ENCODE results near the gene DPF3.

DNA sequence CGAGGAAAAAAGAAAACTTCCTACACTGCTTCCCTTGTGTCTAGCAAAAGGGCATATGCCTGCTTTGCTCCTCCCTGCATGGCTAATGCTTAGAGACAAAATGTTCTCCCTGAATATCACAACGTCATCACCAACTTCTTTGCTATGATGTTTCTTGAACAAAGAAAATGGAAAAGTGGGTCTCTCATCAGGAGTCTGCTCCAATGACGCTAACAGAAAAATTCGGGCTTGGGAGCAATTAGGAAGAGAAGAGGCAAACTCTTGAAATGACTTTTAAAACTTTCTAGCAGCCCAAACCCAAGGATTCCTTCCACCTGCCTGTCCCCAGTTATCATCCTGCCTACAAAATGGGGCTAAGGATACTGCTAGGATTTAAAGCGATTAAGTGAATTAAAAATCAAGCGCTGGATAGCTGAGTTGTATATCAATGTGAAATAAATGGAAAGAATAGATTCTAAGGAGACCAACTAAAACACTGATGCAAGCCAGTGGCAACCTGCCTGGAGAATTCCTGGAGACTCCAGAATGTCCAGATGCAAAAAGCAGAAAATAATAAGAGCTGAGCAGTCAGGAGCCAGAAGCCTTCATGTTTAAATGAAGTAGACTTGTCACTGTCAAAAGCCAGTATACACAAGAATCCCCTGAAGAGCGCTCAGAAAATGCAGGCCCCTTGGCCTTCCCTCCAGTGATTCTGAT lies 183.8 kb downstream of the DPF3 start:
- TF ChIP-seq, protein P1, sequence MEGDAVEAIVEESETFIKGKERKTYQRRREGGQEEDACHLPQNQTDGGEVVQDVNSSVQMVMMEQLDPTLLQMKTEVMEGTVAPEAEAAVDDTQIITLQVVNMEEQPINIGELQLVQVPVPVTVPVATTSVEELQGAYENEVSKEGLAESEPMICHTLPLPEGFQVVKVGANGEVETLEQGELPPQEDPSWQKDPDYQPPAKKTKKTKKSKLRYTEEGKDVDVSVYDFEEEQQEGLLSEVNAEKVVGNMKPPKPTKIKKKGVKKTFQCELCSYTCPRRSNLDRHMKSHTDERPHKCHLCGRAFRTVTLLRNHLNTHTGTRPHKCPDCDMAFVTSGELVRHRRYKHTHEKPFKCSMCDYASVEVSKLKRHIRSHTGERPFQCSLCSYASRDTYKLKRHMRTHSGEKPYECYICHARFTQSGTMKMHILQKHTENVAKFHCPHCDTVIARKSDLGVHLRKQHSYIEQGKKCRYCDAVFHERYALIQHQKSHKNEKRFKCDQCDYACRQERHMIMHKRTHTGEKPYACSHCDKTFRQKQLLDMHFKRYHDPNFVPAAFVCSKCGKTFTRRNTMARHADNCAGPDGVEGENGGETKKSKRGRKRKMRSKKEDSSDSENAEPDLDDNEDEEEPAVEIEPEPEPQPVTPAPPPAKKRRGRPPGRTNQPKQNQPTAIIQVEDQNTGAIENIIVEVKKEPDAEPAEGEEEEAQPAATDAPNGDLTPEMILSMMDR (IDR thresholded peaks at IDR 0.05; ENCODE audit: low read length) = no peak
- TF ChIP-seq EZH2phosphoT487 (IDR thresholded peaks at IDR 0.05; ENCODE audit: low read length) (no peak), EZH2 (optimal IDR thresholded peaks at IDR 0.05; ENCODE audit: low read depth, low read length) (no peak)
